Spleen (tissue), 11 donors: ENCODE results near the gene ERBB4. TPM values are rescaled to one million over a fixed set of nuclear protein-coding genes. Genes with fewer than 3 reads are reported as not detected.

Experiments used
- DNase-seq: peaks from one replicate; pipeline ENCODE4 v3.0.0-alpha.2; 2020
- H3K27ac ChIP-seq, 8 donors: fragments of 200-600 bp; sonication (generic) in 7 of 8; 1 replicate in 4 of 8; 2 replicates in 4 of 8; pipeline versions ENCODE4 v1.5.0 to v1.8.0; 2016 to 2021; ENCODE audit warnings: inconsistent platforms in 4 of 8, mild to moderate bottlenecking in 4 of 8, moderate library complexity in 1 of 8
- H3K27me3 ChIP-seq, 7 donors: fragments of 200-600 bp; sonication (generic) in 6 of 7; replicated peaks in 1 of 7; 1 replicate in 4 of 7; 2 replicates in 3 of 7; pipeline versions ENCODE4 v1.5.0 to v1.8.0; 2016 to 2021; ENCODE audit warnings: inconsistent platforms in 3 of 7, mild to moderate bottlenecking in 1 of 7
- H3K36me3 ChIP-seq, 6 donors: fragments of 200-600 bp; sonication (generic) in 5 of 6; 1 replicate in 4 of 6; 2 replicates in 2 of 6; pipeline versions ENCODE4 v1.5.0 to v1.8.0; 2016 to 2021; ENCODE audit warnings: inconsistent platforms in 2 of 6
- H3K4me1 ChIP-seq, 6 donors: fragments of 200-600 bp; sonication (generic) in 5 of 6; 1 replicate in 3 of 6; 2 replicates in 3 of 6; pipeline versions ENCODE4 v1.5.0 to v1.8.0; 2016 to 2021; ENCODE audit warnings: inconsistent platforms in 3 of 6
- H3K4me3 ChIP-seq, 8 donors: fragments of 200-600 bp; sonication (generic) in 7 of 8; 1 replicate in 4 of 8; 2 replicates in 4 of 8; pipeline versions ENCODE4 v1.5.0 to v1.8.0; 2016 to 2021; ENCODE audit warnings: inconsistent platforms in 4 of 8, mild to moderate bottlenecking in 4 of 8, moderate library complexity in 2 of 8
- H3K9me3 ChIP-seq, 8 donors: fragments of 200-600 bp; sonication (generic) in 7 of 8; 1 replicate in 4 of 8; 2 replicates in 4 of 8; pipeline versions ENCODE4 v1.5.0 to v1.8.0; 2016 to 2021; ENCODE audit warnings: inconsistent platforms in 4 of 8
- CTCF ChIP-seq, 11 experiments: fragments of 200-600 bp in 7 of 11; fragments of 450-650 bp in 4 of 11; sonication (generic) in 4 of 11; IDR thresholded peaks in 8 of 11; conservative IDR thresholded peaks in 3 of 11; 1 replicate in 7 of 11; 2 replicates in 4 of 11; pipeline versions ENCODE4 v1.4.0 to v1.8.0; 2016 to 2021; ENCODE audit warnings: antibody characterized with exemption in 11 of 11, inconsistent platforms in 4 of 11, mild to moderate bottlenecking in 1 of 11
- POLR2A ChIP-seq, 3 donors: fragments of 450-650 bp; IDR thresholded peaks; one replicate each; pipeline ENCODE4 v1.5.1; 2017; ENCODE audit warnings: antibody characterized with exemption in 3 of 3, mild to moderate bottlenecking in 1 of 3
- POLR2AphosphoS5 ChIP-seq, 3 donors: sonication (generic); formaldehyde crosslinking; IDR thresholded peaks; one replicate each; pipeline ENCODE4 v1.5.1; 2017; ENCODE audit warnings: antibody characterized with exemption in 3 of 3
- WGBS, 5 donors: extraction: QIAGEN DNeasy Blood & Tissue Kit in 3 of 5; methylation state at CpG; one replicate each; pipeline versions ENCODE4 v1.1.5 to v1.1.7; 2013 to 2018; 5-methylcytosine and 5-hydroxymethylcytosine counted together
- intact Hi-C: fragments of 100-400 bp; cut with DNase I; formaldehyde crosslinking; loops from one replicate; pipeline ENCODE4 v1.15.0; 2023; ENCODE audit warnings: low total_unique reads
- polyA plus RNA-seq, 3 donors: library from polyadenylated mRNA; stranded (reverse); fragments of 200-250 nt; gene quantifications; one replicate each; pipeline ENCODE4 v1.2.1, GENCODE V29; 2013
- total RNA-seq, 7 donors: library from RNA; depleted of rRNA in 3 of 7; stranded (reverse); fragments of >200 nt in 3 of 7; fragmentation: NEBNext Ultra II Directional in 4 of 7; extraction: Animal tissue kit (Norgen Biotek cat#: 25700) in 4 of 7; gene quantifications; one replicate each; pipeline versions ENCODE4 v1.1.0 to v1.2.1, GENCODE V29; 2016 to 2021
- donor health status: healthy with polysubstance abuse.
- donor health status: DM: no; HTN: no; CAD: no; lungs with moderate emphysema.
- donor health status: DM: no; HTN: no; CAD: no.
- donor health status: Bipolar disorder and iron deficiency.
- donor health status: healthy.
- donor health status: DM: no; HTN: no; CAD: no.
- donor health status: DM: yes; HTN: yes; CAD: no.

ERBB4 gene
- total and polyA plus RNA-seq, 10 donors = under 0.01 to 1.4 (median 0.35) TPM

GRCh38 chr2:212050871-212051270 lies 487.7 kb downstream of the ERBB4 start:
- Histone ChIP-seq H3K9me3 (peaks cover 0 to 42% (median 33%) of the 10 kb centered on the region in 8 donors), H3K27ac (no peak overlapping the region), H3K4me3 (no peak overlapping the region), H3K36me3 (no peaks in the 10 kb centered on the region), H3K4me1 (no peaks in the 10 kb centered on the region), H3K27me3 (no peaks in the 10 kb centered on the region)
- DNase-seq = no peak
- intact Hi-C loops = no loop called here
- TF ChIP-seq POLR2A (IDR thresholded peaks at IDR 0.05) = no peak
- no peak for TF ChIP-seq POLR2AphosphoS5 (IDR thresholded peaks at IDR 0.05)
- TF ChIP-seq CTCF (IDR thresholded peaks at IDR 0.05 in 8 of 11, conservative IDR thresholded peaks at IDR 0.05 in 3 of 11) = no peak
- 58 to 91% (median 85%) methylated on average over 2 of the region's 2 CpGs for WGBS, 5 donors

- no peaks in the 10 kb centered on the region for H3K36me3 ChIP-seq
- H3K27ac ChIP-seq = no peak overlapping the region
- intact Hi-C loops = no loop called here
- TF ChIP-seq POLR2A (IDR thresholded peaks at IDR 0.05) (no peak), CTCF (IDR thresholded peaks at IDR 0.05 in 8 of 11, conservative IDR thresholded peaks at IDR 0.05 in 3 of 11) (no peak), POLR2AphosphoS5 (IDR thresholded peaks at IDR 0.05) (no peak)
- no peak for DNase-seq
- H3K27me3 ChIP-seq = no peaks in the 10 kb centered on the region
- no peak overlapping the region for H3K4me3 ChIP-seq
- 81 to 94% (median 87%) methylated on average over 2 of the region's 2 CpGs for WGBS, 5 donors
- H3K9me3 ChIP-seq = no peaks in the 10 kb centered on the region
- no peaks in the 10 kb centered on the region for H3K4me1 ChIP-seq
These were observed 496.0 kb downstream of the ERBB4 start for GRCh38 chr2:212042562-212042961.

- Histone ChIP-seq H3K36me3 (no peaks in the 10 kb centered on the region), H3K27ac (no peak overlapping the region), H3K9me3 (no peaks in the 10 kb centered on the region), H3K4me1 (no peaks in the 10 kb centered on the region), H3K27me3 (no peaks in the 10 kb centered on the region), H3K4me3 (no peak overlapping the region)
- intact Hi-C loops = no loop called here
- TF ChIP-seq POLR2A (IDR thresholded peaks at IDR 0.05) = no peak
- DNase-seq = no peak
These were observed 501.5 kb downstream of the ERBB4 start for GRCh38 chr2:212037062-212037461.

- no peak overlapping the region for H3K4me3 ChIP-seq
- 84 to 88% (median 86%) methylated on average over 4 of the region's 4 CpGs for WGBS, 5 donors
- no peaks in the 10 kb centered on the region for H3K4me1 ChIP-seq
- H3K27me3 ChIP-seq = no peaks in the 10 kb centered on the region
- H3K36me3 ChIP-seq = no peaks in the 10 kb centered on the region
- H3K27ac ChIP-seq = no peak overlapping the region
- intact Hi-C loops = no loop called here
- no peak for TF ChIP-seq CTCF (IDR thresholded peaks at IDR 0.05 in 8 of 11, conservative IDR thresholded peaks at IDR 0.05 in 3 of 11)
- TF ChIP-seq POLR2AphosphoS5 (IDR thresholded peaks at IDR 0.05) = no peak
- TF ChIP-seq POLR2A (IDR thresholded peaks at IDR 0.05) = no peak
- no peaks in the 10 kb centered on the region for H3K9me3 ChIP-seq
- no peak for DNase-seq
These were observed 503.6 kb downstream of the ERBB4 start for GRCh38 chr2:212034841-212035585.
